Ishikawa (cell line): ENCODE data around the gene LRP2BP.

Experiments used
- CEBPB ChIP-seq: IDR thresholded peaks from 2 replicates; pipeline ENCODE4 v1.6.1; 2012
- CREB1 ChIP-seq: IDR thresholded peaks from 2 replicates; pipeline ENCODE4 v1.6.1; 2012; ENCODE audit warnings: low read depth
- EGR1 ChIP-seq: IDR thresholded peaks from 2 replicates; pipeline ENCODE4 v1.6.1; 2012
- EP300 ChIP-seq: IDR thresholded peaks from 2 replicates; pipeline ENCODE4 v1.6.1; 2012; ENCODE audit warnings: borderline replicate concordance
- NFIC ChIP-seq: IDR thresholded peaks from 2 replicates; pipeline ENCODE4 v1.6.1; 2012
- RAD21 ChIP-seq: IDR thresholded peaks from 2 replicates; pipeline ENCODE4 v1.6.1; 2012; ENCODE audit warnings: low read depth
- TAF1 ChIP-seq: IDR thresholded peaks from 2 replicates; pipeline ENCODE4 v1.6.1; 2012; ENCODE audit warnings: low read depth, mild to moderate bottlenecking
- TCF12 ChIP-seq: IDR thresholded peaks from 2 replicates; pipeline ENCODE4 v1.6.1; 2012; ENCODE audit warnings: low read depth
- YY1 ChIP-seq: IDR thresholded peaks from 2 replicates; pipeline ENCODE4 v1.6.1; 2012; ENCODE audit warnings: low read depth
- ZBTB7A ChIP-seq: IDR thresholded peaks from 2 replicates; pipeline ENCODE4 v1.6.1; 2012; ENCODE audit warnings: low read depth
- TF ChIP-seq, protein P1 (sequence below): IDR thresholded peaks from 2 replicates; pipeline ENCODE4 v1.6.1; 2012; ENCODE audit warnings: low read depth, mild to moderate bottlenecking
- TF ChIP-seq, protein P2 (sequence below): IDR thresholded peaks from 2 replicates; pipeline ENCODE4 v1.6.1; 2012
- TF ChIP-seq, protein P3 (sequence below): IDR thresholded peaks from 2 replicates; pipeline ENCODE4 v1.6.1; 2012

DNA sequence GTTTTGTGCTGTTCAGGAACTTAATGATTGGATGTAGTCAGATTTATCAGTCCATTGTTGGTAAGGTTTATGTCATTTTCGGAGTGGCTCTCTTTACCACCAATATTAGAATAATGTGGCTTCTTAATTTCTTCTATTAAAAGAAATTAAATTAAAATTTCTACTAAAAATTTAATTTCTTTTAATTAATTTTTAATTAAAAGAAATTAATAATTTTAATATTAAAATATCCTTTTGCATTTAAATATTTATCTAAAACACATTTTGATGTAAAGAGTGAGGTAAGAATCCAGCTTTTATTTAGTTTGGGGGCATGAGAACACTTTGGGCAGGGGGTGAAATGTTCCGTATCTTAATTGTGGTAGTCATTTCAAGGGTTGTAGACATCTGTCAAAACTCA is 45.8 kb upstream of the LRP2BP start:
- TF ChIP-seq, protein P1, sequence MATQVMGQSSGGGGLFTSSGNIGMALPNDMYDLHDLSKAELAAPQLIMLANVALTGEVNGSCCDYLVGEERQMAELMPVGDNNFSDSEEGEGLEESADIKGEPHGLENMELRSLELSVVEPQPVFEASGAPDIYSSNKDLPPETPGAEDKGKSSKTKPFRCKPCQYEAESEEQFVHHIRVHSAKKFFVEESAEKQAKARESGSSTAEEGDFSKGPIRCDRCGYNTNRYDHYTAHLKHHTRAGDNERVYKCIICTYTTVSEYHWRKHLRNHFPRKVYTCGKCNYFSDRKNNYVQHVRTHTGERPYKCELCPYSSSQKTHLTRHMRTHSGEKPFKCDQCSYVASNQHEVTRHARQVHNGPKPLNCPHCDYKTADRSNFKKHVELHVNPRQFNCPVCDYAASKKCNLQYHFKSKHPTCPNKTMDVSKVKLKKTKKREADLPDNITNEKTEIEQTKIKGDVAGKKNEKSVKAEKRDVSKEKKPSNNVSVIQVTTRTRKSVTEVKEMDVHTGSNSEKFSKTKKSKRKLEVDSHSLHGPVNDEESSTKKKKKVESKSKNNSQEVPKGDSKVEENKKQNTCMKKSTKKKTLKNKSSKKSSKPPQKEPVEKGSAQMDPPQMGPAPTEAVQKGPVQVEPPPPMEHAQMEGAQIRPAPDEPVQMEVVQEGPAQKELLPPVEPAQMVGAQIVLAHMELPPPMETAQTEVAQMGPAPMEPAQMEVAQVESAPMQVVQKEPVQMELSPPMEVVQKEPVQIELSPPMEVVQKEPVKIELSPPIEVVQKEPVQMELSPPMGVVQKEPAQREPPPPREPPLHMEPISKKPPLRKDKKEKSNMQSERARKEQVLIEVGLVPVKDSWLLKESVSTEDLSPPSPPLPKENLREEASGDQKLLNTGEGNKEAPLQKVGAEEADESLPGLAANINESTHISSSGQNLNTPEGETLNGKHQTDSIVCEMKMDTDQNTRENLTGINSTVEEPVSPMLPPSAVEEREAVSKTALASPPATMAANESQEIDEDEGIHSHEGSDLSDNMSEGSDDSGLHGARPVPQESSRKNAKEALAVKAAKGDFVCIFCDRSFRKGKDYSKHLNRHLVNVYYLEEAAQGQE = no peak
- TF ChIP-seq YY1 = no peak
- TF ChIP-seq, protein P2, sequence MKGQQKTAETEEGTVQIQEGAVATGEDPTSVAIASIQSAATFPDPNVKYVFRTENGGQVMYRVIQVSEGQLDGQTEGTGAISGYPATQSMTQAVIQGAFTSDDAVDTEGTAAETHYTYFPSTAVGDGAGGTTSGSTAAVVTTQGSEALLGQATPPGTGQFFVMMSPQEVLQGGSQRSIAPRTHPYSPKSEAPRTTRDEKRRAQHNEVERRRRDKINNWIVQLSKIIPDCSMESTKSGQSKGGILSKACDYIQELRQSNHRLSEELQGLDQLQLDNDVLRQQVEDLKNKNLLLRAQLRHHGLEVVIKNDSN = no peak
- no peak for TF ChIP-seq EP300
- TF ChIP-seq, protein P3, sequence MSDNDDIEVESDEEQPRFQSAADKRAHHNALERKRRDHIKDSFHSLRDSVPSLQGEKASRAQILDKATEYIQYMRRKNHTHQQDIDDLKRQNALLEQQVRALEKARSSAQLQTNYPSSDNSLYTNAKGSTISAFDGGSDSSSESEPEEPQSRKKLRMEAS = no peak
- no peak for TF ChIP-seq RAD21
- no peak for TF ChIP-seq NFIC
- no peak for TF ChIP-seq TAF1
- TF ChIP-seq ZBTB7A = no peak
- no peak for TF ChIP-seq CEBPB
- no peak for TF ChIP-seq EGR1
- TF ChIP-seq TCF12 = no peak
- no peak for TF ChIP-seq CREB1
